Endothelial cell of umbilical vein (primary cell): ENCODE data around the gene PFN4. TPM values are rescaled to one million over a fixed set of nuclear protein-coding genes. Genes with fewer than 3 reads are reported as not detected.

Source experiments
- BruUV-seq: library from RNA; stranded (reverse); fragments of 400-500 nt; replicated peaks from 2 replicates; lab custom pipeline; 2021; lab: Mats Ljungman, UMichigan
- CTCF ChIA-PET: fragments of 300-600, 350-600 bp; sonication (Branson Sonifier 250); formaldehyde crosslinking; loops from one replicate; lab custom pipeline; 2021; ENCODE audit warnings: antibody characterized with exemption, inconsistent platforms; lab: Charles Lee
- POLR2A ChIA-PET: fragments of 300-600, 350-600 bp; sonication (Branson Sonifier 250); formaldehyde crosslinking; loops from one replicate; lab custom pipeline; 2021; ENCODE audit warnings: antibody characterized with exemption, inconsistent platforms; lab: Charles Lee
- DNase-seq: peaks from one replicate; pipeline ENCODE4 v3.0.0-alpha.2; 2011; ENCODE audit warnings: low read depth, low spot score
- FAIRE-seq: peaks from 2 replicates; lab custom pipeline; 2011; peaks lifted over from hg19 to GRCh38; lab: Jason Lieb, UNC
- H2AFZ ChIP-seq: 2 replicates; pipeline ENCODE4 v1.6.0; 2012; ENCODE audit warnings: low read depth, low read length, control low read depth, inconsistent platforms
- H3K27ac ChIP-seq: 2 replicates; pipeline ENCODE4 v1.5.1; 2011; ENCODE audit warnings: low read depth, mild to moderate bottlenecking, control low read depth, low read length, moderate library complexity; ENCODE audit not compliant: insufficient read depth
- H3K27me3 ChIP-seq, 2 experiments: 2 replicates each; pipeline versions ENCODE4 v1.6.0 to v1.6.1; 2011; ENCODE audit warnings: low read length in 2 of 2, mixed read lengths in 1 of 2; ENCODE audit not compliant: control insufficient read depth in 2 of 2, insufficient read depth in 2 of 2
- H3K36me3 ChIP-seq, 2 experiments: 2 replicates in 1 of 2; 3 replicates in 1 of 2; pipeline ENCODE4 v1.5.1; 2011; ENCODE audit warnings: low read length in 2 of 2, mild to moderate bottlenecking in 1 of 2, moderate library complexity in 1 of 2; ENCODE audit not compliant: control insufficient read depth in 2 of 2, insufficient read depth in 2 of 2; ENCODE audit errors: extremely low read depth in 1 of 2
- H3K4me1 ChIP-seq: 3 replicates; pipeline ENCODE4 v1.5.1; 2011; ENCODE audit warnings: mild to moderate bottlenecking, low read length; ENCODE audit not compliant: control insufficient read depth, insufficient read depth; ENCODE audit errors: extremely low read depth
- H3K4me2 ChIP-seq: 2 replicates; pipeline ENCODE4 v1.6.1; 2011; ENCODE audit warnings: low read length, control low read depth, mixed read lengths; ENCODE audit not compliant: insufficient read depth
- H3K4me3 ChIP-seq, 3 experiments: fragments of 200-600 bp in 1 of 3; sonication (generic), shearing (Covaris generic) in 1 of 3; replicated peaks in 1 of 3; 2 replicates each; pipeline ENCODE4 v1.5.1; 2011 to 2016; ENCODE audit warnings: control low read depth in 3 of 3, low read length in 3 of 3, mild to moderate bottlenecking in 2 of 3, inconsistent platforms in 1 of 3, low read depth in 1 of 3, moderate library complexity in 1 of 3; ENCODE audit not compliant: insufficient read depth in 1 of 3
- H3K79me2 ChIP-seq: 2 replicates; pipeline ENCODE4 v1.6.0; 2012; ENCODE audit warnings: low read length, inconsistent platforms; ENCODE audit not compliant: control insufficient read depth, insufficient read depth
- H3K9ac ChIP-seq: replicated peaks from 2 replicates; pipeline ENCODE3; 2011; ENCODE audit warnings: low read length, control low read depth; ENCODE audit not compliant: insufficient read depth; ENCODE audit errors: extremely low read depth
- H3K9me1 ChIP-seq: replicated peaks from 3 replicates; pipeline ENCODE4 v1.6.0; 2011; ENCODE audit warnings: mild to moderate bottlenecking, low read length; ENCODE audit not compliant: control insufficient read depth, insufficient read depth; ENCODE audit errors: extremely low read depth
- H3K9me3 ChIP-seq: replicated peaks from 2 replicates; pipeline ENCODE4 v1.5.1; 2012; ENCODE audit warnings: low read length, inconsistent platforms; ENCODE audit not compliant: control insufficient read depth, insufficient read depth
- H4K20me1 ChIP-seq: replicated peaks from 2 replicates; pipeline ENCODE3; 2011; ENCODE audit warnings: mild to moderate bottlenecking, low read length; ENCODE audit not compliant: control insufficient read depth, insufficient read depth; ENCODE audit errors: extremely low read depth
- CTCF ChIP-seq, 2 donors: IDR thresholded peaks; 1 replicate in 1 of 2; 2 replicates in 1 of 2; pipeline ENCODE4 v1.5.1; 2011; ENCODE audit warnings: low read length in 2 of 2, mild to moderate bottlenecking in 2 of 2, moderate library complexity in 2 of 2, control low read depth in 1 of 2, inconsistent platforms in 1 of 2, low read depth in 1 of 2; ENCODE audit not compliant: insufficient read depth in 1 of 2; ENCODE audit errors: extremely low read depth in 1 of 2
- EZH2 ChIP-seq: IDR thresholded peaks from 2 replicates; pipeline ENCODE4 v1.6.1; 2012; ENCODE audit warnings: borderline replicate concordance, low read depth, mild to moderate bottlenecking, moderate library complexity, low read length, inconsistent platforms; ENCODE audit not compliant: severe bottlenecking
- FOS ChIP-seq: IDR thresholded peaks from 2 replicates; pipeline ENCODE4 v1.6.1; 2011; ENCODE audit warnings: mild to moderate bottlenecking, low read length, moderate library complexity, borderline replicate concordance; ENCODE audit not compliant: insufficient read depth
- GATA2 ChIP-seq: IDR thresholded peaks from 2 replicates; pipeline ENCODE4 v1.7.0; 2011; ENCODE audit warnings: low read depth, mild to moderate bottlenecking, moderate library complexity, mixed read lengths, low read length; ENCODE audit not compliant: insufficient read length, insufficient read depth
- JUN ChIP-seq: IDR thresholded peaks from 2 replicates; pipeline ENCODE4 v1.6.1; 2011; ENCODE audit warnings: borderline replicate concordance, low read depth; ENCODE audit not compliant: insufficient read length, insufficient read depth
- MAX ChIP-seq: IDR thresholded peaks from 2 replicates; pipeline ENCODE4 v1.6.1; 2011; ENCODE audit not compliant: insufficient read depth, insufficient read length
- MYC ChIP-seq: IDR thresholded peaks from one replicate; pipeline ENCODE4 v1.6.1; 2011; ENCODE audit warnings: mild to moderate bottlenecking, low read depth, low read length
- POLR2A ChIP-seq: IDR thresholded peaks from 2 replicates; pipeline ENCODE4 v1.6.1; 2012; ENCODE audit warnings: low read depth, mild to moderate bottlenecking, control low read depth, low read length
- POLR2AphosphoS5 ChIP-seq: IDR thresholded peaks from 2 replicates; pipeline ENCODE4 v1.6.1; 2012; ENCODE audit warnings: low read depth, mild to moderate bottlenecking, control low read depth, low read length, moderate library complexity; ENCODE audit not compliant: insufficient read depth
- dilution Hi-C: fragments of 300-500 bp; cut with MboI; formaldehyde crosslinking; loops from one replicate; pipeline ENCODE4 v1.15.0; 2019; ENCODE audit warnings: low sequenced_read_pairs; ENCODE audit not compliant: extremely low pct_ligation_motif_present
- intact Hi-C: fragments of 100-400 bp; cut with micrococcal nuclease; formaldehyde crosslinking; loops from one replicate; pipeline ENCODE4 v1.10.0; 2022
- polyA plus RNA-seq, 4 experiments: library from polyadenylated mRNA; depleted of rRNA in 3 of 4; stranded (reverse) in 3 of 4; unstranded in 1 of 4; fragments of >200 nt; gene quantifications; 2 replicates each; pipeline versions ENCODE4 v1.2.1 to v1.2.3, GENCODE V29; 2011 to 2012; ENCODE audit warnings: missing spikeins in 1 of 4
- total RNA-seq: library from RNA; stranded (reverse); gene quantifications from 2 replicates; pipeline ENCODE4 v1.2.3, GENCODE V29; 2021

Gene PFN4
- total and polyA plus RNA-seq, 2 donors (not counting 3 experiments of a cell fraction or from before 2014, with no cell fraction given), result 0.23 to 0.93 TPM

- ChIA-PET CTCF (interaction anchor here (1.7 to 2.2 kb wide), 2 partner anchors 10 to 147 kb away, joined by 6 to 9 read pairs; partner anchors contain the start of genes ATAD2B and TP53I3), POLR2A (no interaction called here)
- H3K27ac ChIP-seq, result no peak overlapping the region
- intact Hi-C loops (no loop called here), dilution Hi-C loops (no loop called here)
- H3K9me1 ChIP-seq, result no peaks in the 10 kb centered on the region
- DNase-seq (no peak), FAIRE-seq (no peak)
- H3K36me3 ChIP-seq, result peaks cover 3 to 6% of the 10 kb centered on the region in 2 experiments
- H3K79me2 ChIP-seq, result peaks cover 37% of the 10 kb centered on the region
- H3K9me3 ChIP-seq, result no peaks in the 10 kb centered on the region
- no peak for TF ChIP-seq POLR2AphosphoS5
- TF ChIP-seq JUN, result no peak
- TF ChIP-seq POLR2A, result no peak
- no peak for TF ChIP-seq MYC
- TF ChIP-seq FOS, result no peak
- TF ChIP-seq EZH2, result no peak
- no peak for TF ChIP-seq GATA2
- TF ChIP-seq MAX, result no peak
- TF ChIP-seq CTCF (IDR thresholded peaks at IDR 0.05; ENCODE audit: extremely low read depth in 1 of 2, insufficient read depth in 1 of 2, low read depth in 1 of 2, low read length in 2 of 2), result no peak
- H3K27me3 ChIP-seq, result no peaks in the 10 kb centered on the region
- H3K9ac ChIP-seq, result no peak overlapping the region
- BruUV-seq, result no TSS peak
- H4K20me1 ChIP-seq, result no peaks in the 10 kb centered on the region
- H2AFZ ChIP-seq, result no peak overlapping the region
- peaks cover 12% of the 10 kb centered on the region for H3K4me1 ChIP-seq
- H3K4me3 ChIP-seq, result no peak overlapping the region
- H3K4me2 ChIP-seq, result no peak overlapping the region
Observed at GRCh38 chr2:24073816-24074215, 49.3 kb downstream of the PFN4 start.
